ENCODE results near the gene FITM2.
A peak's percentile ranks its signal among the peaks of the same experiment; 100 is the strongest.

The FITM2 gene

GRCh38 chr20:44310664-44311639, at the start of gene FITM2:
Gene FITM2, minus strand, starts transcription at chr20:44311202. Its CDS starts 54 bp downstream, at chr20:44311148.
- in situ Hi-C loops (cut with HindIII; ENCODE audit: low sequenced_read_pairs) = no loop called here
- peak; percentile 95 for DNase-seq (ENCODE audit: low read depth, low spot score)
- peak; percentile 96 for TF ChIP-seq CTCF (IDR thresholded peaks at IDR 0.05; ENCODE audit: low read depth, low read length)
- H3K4me3 ChIP-seq (ENCODE audit: low read depth, low read length) = peak within 1 kb of the TSS; percentile 94

DNA sequence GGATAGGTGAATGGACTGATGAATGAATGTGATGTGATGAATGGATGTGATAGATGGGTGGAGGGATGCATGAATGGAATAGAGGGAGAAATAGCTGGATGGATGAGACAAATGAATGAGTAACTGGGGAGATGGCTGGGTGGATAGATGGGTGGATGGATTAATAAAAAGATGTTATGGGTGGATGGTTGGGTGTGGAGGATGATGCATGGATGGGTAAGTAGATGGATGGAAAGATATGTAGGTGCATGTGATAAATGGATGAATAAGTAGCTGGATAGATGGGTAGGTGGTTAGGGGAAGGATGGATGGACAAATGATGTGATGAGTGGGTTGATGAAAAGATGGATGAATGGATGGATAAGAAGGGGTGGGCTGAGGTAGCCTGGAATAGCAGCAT, 49.2 kb upstream of the FITM2 start:
- in situ Hi-C loops (cut with HindIII; ENCODE audit: low sequenced_read_pairs) = no loop called here
- no peak for TF ChIP-seq CTCF (IDR thresholded peaks at IDR 0.05; ENCODE audit: low read depth, low read length)

GRCh38 chr20:44358776-44359175, 47.8 kb upstream of the FITM2 start:
- in situ Hi-C loops (cut with HindIII; ENCODE audit: low sequenced_read_pairs) = no loop called here
- no peak for DNase-seq (ENCODE audit: low read depth, low spot score)
- no peak overlapping the region for H3K4me3 ChIP-seq (ENCODE audit: low read depth, low read length)
- TF ChIP-seq CTCF (IDR thresholded peaks at IDR 0.05; ENCODE audit: low read depth, low read length) = no peak

More for the DNA sequence above, 49.2 kb upstream of the FITM2 start:
- H3K4me3 ChIP-seq (ENCODE audit: low read depth, low read length) = no peak overlapping the region
- no peak for DNase-seq (ENCODE audit: low read depth, low spot score)

DNA sequence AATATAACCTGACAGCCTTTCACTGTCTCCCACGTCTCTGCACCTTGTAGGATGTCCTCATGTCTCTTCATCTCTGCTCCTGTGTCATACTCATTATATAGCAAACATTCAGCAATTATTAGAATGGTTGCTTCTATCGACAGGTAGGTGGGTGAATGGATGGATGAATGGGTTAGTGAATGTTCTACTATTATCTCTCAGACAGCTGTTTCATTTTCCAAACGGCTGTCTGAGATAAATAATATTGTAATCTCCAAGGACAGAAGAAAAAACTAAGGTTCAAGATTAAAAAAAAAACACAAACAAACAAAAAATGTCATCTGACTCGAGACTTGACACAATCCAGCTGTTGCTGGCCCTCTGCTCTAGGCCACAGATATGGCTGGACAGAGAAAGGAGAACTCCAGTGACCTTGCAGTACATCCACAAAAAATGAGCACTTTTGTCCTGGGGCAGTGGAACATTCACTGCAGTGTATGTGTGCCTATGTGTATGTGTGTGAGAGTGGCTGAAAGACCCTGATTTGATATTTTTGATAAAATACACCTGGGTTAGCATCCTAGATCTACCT, 46.6 kb upstream of the FITM2 start:
- no peak for TF ChIP-seq CTCF (IDR thresholded peaks at IDR 0.05; ENCODE audit: low read depth, low read length)
- in situ Hi-C loops (cut with HindIII; ENCODE audit: low sequenced_read_pairs) = no loop called here

GRCh38 chr20:44357020-44357419, 46.0 kb upstream of the FITM2 start:
- H3K4me3 ChIP-seq (ENCODE audit: low read depth, low read length) = no peak overlapping the region
- in situ Hi-C loops (cut with HindIII; ENCODE audit: low sequenced_read_pairs) = no loop called here
- TF ChIP-seq CTCF (IDR thresholded peaks at IDR 0.05; ENCODE audit: low read depth, low read length) = no peak
- DNase-seq (ENCODE audit: low read depth, low spot score) = no peak

More for the DNA sequence above, 46.6 kb upstream of the FITM2 start:
- no peak overlapping the region for H3K4me3 ChIP-seq (ENCODE audit: low read depth, low read length)
- no peak for DNase-seq (ENCODE audit: low read depth, low spot score)

- DNase-seq (ENCODE audit: low read depth, low spot score) = no peak
- in situ Hi-C loops (cut with HindIII; ENCODE audit: low sequenced_read_pairs) = no loop called here
- TF ChIP-seq CTCF (IDR thresholded peaks at IDR 0.05; ENCODE audit: low read depth, low read length) = no peak
Measured at GRCh38 chr20:44356353-44356723, 45.3 kb upstream of the FITM2 start.

More at GRCh38 chr20:44356353-44356723, 45.3 kb upstream of the FITM2 start:
- no peak overlapping the region for H3K4me3 ChIP-seq (ENCODE audit: low read depth, low read length)

Data from astrocyte of the spinal cord (primary cell).